ENCODE results near the gene PTPRD.

- TF ChIP-seq EZH2 (IDR thresholded peaks at IDR 0.05; ENCODE audit: borderline replicate concordance, low read length) (no peak), CTCF (conservative IDR thresholded peaks at IDR 0.05 in 1 of 2, IDR thresholded peaks at IDR 0.05 in 1 of 2; ENCODE audit: extremely low read depth in 1 of 2, insufficient read depth in 1 of 2, low read depth in 1 of 2, low read length in 2 of 2) (no peak)
Measured at GRCh38 chr9:8713811-8714165, 1899.0 kb downstream of the PTPRD start.
